Activated effector memory CD4-positive, alpha-beta T cell treated with anti-CD3 and anti-CD28 coated beads, Interleukin-2, amount 50 U/mL, for 16 hours (primary cell): Measurements from ENCODE around the gene KCNJ18.
"Not testable (repeated sequence)": the region's sequence is repeated elsewhere in the genome, so short reads cannot be mapped to it uniquely, and the experiment has no call there.

Experiments used
- DNase-seq: peaks from one replicate; pipeline ENCODE4 v3.0.0-alpha.2; 2020

KCNJ18 gene

DNA sequence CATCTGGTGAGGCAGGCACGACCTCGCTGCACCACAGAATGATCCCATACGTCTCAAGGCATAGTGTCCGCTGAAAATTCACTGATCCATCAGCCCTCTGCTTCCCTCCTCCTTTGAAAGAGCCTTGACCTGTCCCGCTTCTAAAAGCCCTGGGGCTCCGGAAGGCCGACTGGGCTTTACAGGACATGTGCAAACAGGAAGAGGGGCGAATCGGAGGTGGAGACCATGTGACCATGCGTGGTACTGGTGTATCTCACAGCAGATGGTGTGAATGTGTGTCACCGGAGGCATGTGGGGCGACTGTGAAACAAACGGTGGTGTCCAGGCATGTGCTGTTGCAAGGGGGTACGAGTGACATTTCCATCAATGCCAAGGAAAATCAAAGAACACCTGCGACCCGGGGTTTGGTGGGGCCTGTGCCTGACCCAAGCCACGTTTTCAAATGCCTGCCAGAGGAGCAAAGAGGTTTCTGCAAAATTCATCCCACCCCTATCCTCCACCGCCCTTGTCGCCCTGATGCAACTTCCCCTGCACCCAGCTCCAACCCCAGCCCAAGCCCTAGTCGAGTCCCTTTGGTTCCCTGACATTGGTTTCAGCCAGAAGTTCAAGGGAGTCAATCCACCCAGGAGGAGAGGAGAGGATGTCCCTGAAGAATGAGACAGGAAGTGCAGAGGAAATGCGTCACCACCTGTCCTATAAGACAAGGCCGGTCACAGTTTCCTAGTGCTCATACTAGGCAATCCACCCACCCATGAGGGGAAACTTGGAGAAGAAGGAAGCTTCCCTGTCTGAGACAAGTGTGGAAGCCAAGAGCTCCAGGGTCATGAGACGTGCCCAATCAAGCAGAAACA is 5.9 kb upstream of the KCNJ18 start:
- DNase-seq: no peak

DNA sequence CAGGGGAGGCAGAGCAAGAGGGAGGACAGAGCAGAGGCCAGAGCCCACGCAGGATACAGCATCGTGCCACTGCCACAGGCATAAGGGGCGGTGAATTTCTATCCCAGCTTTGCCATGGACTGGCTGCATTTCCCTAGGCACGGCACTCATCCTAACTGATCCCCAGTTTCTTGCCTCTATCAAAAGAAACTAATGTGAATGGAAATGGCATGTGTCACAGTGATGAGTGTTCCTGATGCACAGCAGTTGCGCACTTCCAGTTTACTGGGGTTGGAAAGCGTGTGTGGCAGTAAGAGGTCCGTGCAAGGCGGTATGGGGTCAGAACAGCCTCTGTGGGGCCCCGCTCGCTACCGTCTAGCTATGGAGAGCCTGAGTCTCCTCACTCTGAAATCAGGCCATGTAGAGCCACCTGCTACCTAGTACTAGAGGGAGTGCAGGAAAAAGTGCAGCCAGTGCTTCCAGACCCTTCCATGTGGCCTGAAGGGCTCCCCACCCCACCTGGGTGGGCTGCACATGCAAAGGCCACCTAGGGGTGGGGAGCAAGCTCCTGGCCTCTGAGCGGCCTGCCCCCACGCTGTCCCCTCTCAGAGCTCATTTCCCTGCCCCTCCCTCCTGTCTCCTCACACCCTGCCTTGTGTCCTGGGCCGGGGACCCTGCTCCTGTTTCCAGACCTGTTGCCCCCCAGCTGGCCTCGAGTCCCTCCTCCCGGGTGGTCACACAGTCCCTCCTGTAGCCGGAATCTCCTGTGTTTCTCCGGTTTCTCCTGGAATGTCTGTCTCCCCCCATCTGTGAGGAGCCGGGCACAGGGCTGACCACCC is 5.0 kb upstream of the KCNJ18 start:
- no peak for DNase-seq

DNA sequence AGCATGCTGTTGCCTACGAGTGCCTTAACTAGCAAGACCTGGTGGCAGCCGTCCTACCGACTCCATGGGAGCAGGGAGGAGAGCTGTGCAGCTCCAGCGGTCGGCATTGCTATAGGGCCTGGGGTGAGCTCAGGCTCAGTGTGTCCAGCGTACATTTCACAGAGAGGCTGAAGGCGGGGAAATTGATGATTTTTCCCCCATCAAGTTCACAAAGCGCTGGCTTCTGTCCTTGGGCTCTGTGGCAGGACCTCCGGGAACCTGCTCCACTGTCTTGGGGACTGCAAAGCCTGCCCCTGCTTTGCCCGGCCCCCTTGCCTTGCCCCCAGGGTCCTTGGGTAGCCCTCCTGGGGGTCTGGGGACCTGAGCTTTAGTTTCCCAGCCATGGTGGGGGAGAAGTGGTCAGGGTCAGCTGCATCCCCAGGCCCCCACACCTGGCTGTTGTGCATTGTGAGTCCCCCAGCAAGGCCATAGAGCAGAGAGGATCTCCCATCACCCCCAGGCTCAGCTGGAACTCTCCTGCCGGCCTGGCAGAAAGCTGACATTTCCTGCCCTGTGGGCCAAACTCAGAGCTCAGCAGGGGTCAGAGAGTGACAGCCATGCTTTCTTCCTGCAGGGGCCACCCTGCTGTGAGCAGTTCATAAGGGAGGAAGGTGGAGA is 3.9 kb upstream of the KCNJ18 start:
- DNase-seq: no peak

DNA sequence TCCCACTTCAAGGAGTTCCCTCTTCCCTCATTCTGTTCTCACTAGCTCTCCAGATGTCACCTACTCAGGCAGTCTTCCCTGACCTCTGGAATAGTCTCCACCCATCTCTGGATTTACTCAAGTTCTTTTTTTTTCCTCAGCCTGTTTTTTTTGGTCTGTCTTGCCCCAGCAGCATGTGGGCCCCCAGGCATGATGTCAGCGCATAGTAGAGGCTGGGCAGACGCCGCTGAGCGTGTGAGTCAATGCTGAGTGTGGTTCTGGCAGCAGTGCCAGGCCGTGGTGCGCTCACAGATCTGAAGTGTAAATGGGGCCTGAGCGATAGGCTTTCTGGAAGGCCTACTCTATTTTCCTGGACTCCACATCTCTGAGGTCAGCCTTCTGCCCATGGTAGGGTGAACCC is 2.7 kb upstream of the KCNJ18 start:
- DNase-seq: no peak

DNA sequence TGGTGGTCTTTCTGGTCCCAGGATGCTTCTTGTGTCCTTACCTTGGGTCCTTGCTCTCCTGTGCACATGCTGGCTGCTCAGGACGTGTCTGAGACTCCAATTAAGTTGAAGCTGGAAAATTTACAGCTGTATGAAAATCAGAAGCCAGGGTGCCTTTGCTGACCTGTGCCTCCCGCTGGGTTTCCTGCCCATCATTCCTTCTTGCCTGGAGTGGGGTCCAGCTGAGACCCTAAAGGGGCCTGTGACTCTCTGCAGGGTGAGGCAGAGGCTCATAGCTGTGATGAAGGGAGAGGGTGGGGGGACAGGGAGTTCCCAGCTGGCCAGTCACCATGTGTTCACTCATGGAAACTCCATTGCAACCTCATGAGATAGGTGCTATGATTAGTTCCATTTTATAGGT is 1.5 kb upstream of the KCNJ18 start:
- DNase-seq: not testable (repeated sequence)

DNA sequence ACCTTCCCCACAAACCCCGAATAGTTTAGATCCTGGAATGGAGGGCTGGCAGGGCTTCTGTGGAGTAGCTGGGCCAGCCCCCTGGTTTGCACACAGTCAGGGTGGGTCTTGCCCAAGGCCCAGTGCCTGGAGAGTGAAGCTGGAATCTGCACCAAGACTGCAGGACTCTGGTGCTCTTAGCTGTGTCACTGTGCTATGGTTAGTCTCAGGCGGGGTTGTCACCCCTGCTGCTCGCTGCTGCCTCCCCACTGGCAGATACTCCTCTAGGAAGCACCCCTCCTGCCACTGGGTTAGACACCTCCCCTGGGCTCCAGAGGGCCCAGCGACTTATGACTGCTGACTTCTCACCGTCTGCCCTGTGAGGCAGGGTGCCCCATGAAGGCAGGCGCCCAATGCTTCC is 842 bp upstream of the KCNJ18 start:
- not testable (repeated sequence) for DNase-seq

DNA sequence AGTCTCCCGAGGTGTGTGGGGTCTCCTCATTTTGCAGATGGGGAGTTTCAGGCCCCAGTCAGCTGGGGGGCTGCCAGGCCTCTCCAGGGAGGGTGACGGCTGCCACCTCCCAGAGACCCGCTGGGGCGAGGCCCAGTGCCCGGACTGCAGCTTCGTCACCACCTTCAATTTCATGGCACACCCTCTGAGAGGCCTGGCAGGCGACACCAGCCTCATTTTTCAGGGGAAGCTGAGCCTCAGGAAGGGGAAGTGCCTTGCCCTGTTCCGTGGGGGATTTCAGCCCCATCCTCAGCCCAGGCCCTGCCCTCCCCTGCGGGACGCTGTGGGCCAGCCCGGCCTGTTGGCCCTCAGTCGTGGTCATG is 362 bp downstream of the KCNJ18 start:
- DNase-seq: peak; percentile 51

DNA sequence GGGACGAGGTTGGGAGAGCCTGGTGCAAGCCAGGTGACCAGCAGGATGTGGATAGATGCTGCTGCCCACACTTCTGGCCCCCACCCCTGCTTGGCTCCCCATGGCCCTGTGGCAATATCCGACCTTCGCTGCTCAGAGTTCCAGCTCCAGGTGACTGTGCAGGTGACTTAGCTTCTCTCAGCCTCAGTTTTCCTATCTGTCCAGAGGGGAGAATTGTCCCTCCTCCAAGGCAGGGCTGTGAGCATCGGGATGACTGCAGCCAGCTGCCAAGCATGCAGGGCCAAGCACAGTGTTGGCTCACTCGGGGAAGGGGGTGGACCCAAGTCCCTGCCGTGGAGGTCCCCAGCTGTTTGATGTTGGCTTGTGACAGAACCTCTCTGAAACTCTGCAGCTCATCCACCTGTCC is 1.1 kb downstream of the KCNJ18 start:
- DNase-seq: peak; percentile 39

DNA sequence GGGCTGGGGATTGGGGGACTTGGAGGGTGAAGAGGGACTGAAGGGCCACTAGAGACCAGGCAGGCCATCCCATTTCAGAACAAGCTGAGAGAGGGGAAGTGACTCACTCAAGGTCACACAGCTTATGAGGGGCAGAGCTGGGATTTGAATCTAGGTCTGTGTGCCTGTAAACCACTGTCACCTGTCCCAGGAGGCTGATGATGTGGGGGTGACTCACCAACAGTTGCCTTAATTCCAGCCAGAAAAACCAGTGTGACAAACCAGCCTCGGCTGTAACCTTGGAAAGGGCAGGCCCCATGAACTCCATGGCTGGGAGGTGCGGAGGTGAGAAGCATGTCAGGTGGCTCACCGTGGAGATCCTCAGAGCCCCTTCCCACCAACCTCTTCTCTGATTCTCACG is 1.6 kb downstream of the KCNJ18 start:
- peak; percentile 41 for DNase-seq

DNA sequence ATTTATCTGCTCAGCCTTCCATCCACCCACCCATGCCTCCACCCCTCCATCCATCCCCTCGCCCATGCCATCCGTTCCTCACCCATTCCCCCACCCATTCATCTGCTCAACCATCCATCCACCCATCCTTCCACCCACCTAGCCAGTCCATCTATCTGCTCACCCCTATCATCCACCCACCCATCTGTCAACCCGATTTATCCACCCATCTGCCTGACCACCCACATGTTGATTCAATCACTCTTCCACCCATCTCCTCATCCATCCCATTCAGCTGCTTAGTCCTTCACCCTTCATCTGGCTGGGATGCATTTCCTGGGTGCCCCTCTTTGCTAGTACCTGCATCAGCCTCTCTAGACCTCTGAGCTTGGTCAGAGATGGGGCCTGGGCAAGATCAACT is 3.9 kb downstream of the KCNJ18 start:
- not testable (repeated sequence) for DNase-seq

DNA sequence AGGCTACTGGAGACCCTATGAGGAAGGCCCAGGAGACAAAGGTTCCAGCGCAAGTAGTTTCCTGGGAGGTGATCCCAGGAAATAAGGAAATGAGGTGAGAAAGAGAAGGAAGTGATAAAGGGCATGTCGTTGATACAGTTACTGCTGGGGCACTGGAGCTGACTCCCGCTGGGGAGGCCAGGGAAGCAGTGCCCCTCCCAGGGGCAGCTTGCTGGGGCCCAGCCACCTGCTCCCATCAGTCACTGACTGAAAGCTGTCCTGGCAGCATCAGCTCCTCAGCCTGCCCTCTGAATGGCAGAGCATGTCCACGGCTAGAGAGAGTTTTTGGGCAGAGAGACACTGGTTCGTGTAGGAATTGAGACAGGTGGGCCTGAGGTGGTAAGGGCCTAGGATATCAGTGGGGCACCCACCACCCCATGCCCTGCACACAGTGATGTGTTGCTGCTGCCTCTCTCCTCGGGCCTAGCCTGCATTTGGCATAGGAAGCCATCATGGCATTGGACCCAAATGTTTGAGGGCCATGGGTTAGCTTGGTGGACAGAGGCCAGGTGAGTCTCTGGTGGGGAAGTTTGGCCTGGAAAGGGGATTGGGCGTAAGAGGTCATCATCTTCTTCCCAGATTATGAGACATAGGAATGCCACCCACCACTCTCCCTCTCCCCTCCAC is 4.7 kb downstream of the KCNJ18 start:
- not testable (repeated sequence) for DNase-seq

DNA sequence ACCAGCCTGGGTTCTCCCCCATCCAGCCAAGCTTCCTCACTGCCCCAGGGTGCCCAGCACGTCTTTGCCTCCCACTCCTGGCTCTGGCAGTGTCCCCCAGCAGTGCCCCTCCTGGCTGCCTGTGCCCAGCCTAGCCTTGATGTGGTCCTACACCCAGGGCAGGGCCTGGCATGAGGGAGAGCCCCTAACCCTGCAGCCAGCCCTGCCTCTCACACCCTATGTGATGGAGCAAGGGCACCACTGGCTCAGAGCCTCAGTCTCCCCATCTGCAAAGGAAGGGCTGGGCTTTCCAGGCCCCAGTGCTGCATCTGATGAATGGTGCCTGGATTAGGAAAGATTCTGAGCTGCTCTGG is 5.2 kb downstream of the KCNJ18 start:
- not testable (repeated sequence) for DNase-seq

DNA sequence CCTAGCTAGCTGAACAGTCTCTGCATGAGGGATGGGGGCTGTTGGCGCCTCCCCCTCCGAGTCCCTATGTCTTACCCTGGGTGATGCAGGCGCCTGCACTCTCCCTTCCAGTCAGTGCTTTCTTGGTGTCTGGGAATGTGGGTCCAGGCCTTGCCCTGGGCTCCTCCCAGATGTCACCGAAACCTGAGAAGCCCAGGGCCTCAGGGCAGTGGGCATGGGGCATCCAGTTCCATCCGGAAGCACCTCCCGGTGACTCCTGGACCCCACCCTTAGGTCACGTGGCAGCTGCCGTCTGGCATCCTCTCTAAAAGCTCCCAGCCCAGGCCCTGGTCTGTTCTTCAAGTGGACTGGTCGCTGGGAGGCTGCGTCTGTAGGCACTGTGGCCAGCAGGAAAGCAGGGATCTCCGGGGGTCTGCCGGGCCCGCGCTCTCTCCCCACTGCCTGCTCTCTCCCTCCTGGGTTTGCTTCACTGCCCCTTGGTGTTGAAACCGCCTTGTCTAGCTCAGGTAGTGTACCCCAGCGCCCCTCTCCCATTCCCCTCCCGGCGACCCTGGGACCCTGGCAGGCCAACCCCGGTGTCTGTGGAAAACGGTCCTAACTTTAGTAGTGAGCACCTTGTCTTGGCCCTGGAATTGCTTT is 6.2 kb downstream of the KCNJ18 start:
- not testable (repeated sequence) for DNase-seq

DNA sequence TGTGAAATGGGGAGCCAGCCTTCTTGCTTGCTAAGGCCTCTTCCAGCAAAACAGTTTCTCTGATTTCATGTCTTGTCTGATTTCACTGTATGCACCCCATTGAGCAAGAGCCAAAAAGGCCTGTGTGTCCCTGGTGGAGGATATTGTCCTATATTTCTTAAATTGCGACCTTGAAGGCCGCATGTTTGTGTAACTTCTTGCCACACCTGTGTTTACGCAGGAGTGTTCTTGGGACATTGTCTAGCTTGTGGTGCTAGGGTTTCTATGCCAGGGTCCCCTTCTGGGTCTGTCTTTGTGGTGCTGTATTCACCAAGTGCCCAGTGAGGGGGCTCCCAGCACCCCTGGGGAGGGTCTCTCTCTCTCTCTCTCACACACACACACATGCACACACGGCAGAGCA is 6.8 kb downstream of the KCNJ18 start:
- DNase-seq: not testable (repeated sequence)

DNA sequence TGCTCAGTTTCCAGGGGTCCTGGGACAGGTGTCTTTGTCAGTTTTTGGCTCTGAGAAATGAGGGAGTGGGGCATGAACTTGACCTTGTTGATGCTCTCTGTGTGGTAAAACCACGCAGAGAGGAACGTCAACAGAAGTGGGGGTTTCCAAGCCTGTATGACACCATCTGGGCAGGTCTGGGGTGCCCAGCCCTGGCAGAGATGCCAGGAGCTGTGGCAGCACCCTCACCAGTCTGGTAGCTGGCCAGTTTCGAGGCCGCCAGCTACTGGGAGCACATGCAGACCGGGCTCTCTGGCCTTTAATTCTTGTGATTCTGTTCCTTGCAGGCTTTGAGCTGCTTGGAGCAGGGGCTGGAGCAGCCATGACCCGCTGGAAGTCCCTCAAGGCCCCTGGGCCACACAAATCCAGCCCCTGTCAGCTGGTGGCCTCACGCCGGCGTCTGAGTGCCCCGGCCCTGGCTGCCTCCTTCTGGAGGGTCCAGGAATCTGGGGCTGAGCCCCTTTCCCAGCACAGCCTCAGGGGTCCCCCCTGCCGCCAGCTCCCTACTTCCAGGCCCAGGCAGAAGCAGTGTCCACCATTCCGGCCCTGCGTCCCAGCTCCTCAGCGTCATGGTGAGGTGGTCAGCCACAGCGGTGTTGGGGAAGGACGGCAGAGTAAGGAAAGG is 7.4 kb downstream of the KCNJ18 start:
- not testable (repeated sequence) for DNase-seq

DNA sequence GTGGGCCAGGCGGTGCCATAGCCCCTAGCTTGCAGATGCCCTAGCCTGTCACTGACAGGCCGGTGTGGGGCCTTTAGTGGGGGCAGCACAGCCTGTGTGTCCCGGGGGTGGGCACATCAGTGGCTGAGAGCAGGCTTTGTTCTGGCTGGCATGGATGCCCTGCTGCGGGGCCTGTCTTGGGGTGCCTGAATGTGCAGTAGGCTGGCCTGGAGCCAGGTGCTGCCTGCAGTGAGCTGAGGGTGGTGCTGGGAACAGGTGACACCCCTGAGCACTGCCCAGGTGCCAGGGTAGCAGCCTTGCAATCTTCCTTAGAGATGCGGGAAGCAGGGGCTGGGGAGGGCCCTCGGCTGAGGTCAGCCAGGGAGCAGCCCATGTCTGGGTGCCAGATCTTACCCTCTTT is 8.8 kb downstream of the KCNJ18 start:
- DNase-seq: not testable (repeated sequence)

DNA sequence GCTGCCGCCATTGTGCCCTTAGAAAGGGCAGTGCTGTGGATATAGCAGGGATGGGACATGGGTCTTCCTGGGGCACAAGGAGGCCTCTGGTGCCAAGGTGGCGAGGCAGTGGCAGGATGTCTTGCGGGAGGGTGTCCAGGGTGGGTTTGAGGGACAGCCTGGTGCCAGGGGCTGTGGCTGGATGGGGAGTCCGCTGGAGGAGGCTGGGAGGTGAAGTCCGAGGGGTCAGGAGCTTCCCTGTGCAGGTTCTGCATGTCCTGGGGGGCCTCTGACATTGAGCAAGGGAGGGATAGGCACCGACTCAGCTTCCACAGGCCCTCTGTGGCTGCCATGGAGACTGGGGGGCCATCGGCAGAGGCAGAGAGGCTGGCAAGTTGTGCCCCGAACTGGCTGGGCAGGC is 9.7 kb downstream of the KCNJ18 start:
- DNase-seq: not testable (repeated sequence)

DNA sequence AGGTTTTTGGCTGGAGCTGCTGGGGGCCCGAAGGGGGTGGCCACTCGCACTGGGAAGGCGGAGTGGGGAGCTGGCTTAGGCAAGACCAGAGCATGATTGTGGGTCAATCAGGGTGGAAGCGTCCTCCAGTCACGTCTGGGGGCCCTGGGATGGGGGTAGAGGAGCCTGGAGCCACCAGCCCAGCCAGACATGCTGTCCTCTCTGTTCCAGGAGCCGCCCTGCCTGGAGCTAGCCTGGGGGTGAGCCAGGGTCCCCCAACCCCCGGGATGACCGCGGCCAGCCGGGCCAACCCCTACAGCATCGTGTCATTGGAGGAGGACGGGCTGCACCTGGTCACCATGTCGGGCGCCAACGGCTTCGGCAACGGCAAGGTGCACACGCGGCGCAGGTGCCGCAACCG is 10.2 kb downstream of the KCNJ18 start:
- DNase-seq: not testable (repeated sequence)

DNA sequence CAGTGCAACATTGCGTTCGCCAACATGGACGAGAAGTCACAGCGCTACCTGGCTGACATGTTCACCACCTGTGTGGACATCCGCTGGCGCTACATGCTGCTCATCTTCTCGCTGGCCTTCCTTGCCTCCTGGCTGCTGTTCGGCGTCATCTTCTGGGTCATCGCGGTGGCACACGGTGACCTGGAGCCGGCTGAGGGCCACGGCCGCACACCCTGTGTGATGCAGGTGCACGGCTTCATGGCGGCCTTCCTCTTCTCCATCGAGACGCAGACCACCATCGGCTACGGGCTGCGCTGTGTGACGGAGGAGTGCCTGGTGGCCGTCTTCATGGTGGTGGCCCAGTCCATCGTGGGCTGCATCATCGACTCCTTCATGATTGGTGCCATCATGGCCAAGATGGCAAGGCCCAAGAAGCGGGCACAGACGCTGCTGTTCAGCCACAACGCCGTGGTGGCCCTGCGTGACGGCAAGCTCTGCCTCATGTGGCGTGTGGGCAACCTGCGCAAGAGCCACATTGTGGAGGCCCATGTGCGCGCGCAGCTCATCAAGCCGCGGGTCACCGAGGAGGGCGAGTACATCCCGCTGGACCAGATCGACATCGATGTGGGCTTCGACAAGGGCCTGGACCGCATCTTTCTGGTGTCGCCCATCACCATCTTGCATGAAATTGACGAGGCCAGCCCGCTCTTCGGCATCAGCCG is 10.8 kb downstream of the KCNJ18 start:
- not testable (repeated sequence) for DNase-seq

DNA sequence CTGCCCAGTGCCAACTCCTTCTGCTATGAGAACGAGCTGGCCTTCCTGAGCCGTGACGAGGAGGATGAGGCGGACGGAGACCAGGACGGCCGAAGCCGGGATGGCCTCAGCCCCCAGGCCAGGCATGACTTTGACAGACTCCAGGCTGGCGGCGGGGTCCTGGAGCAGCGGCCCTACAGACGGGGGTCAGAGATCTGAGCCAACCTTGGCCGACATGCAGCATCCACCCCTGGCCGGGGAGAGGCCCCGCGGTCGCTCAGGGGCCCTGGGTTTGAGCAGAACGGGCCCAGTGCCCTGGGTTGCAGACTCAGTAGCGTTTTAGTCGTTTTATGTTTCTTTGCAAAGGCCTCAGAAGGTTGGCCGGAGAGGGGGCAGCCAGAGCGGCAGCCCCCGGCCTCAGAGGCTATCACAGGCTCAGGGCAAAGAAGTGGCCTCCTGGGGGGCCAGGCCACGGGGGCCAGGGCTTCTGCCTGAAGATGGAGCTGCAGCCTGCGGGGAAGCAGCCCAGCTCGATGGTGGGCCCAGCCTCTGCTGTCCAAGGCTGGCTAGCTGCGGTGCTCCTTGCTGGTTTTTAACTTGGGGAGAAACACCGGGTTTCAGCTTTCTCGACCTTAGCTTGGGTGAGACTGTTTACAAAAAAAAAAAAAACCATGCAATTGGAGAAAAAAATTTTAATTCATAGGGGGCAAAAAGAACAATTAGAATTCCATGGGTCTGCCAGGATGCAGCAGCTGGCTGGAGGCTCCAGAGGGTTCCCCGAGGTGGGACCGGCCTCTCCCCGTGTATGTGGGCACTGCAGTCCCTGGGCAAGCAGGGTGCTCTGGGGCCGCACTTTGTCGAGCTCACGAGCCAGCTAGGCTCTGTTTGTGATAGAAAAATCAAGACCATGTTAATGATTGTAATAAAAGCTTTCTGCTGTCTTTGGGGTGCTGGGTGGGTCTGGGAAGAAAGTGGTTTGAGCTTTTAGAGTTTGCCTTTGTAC is 11.9 kb downstream of the KCNJ18 start:
- DNase-seq: not testable (repeated sequence)
